Measurements from ENCODE around the gene RPL27A. TPM values are rescaled to one million over a fixed set of nuclear protein-coding genes. Genes with fewer than 3 reads are reported as not detected.

The RPL27A gene
- total RNA-seq, 1 experiment from 2014 or later = 560 TPM

GRCh38 chr11:8719721-8720120 is 37.1 kb downstream of the RPL27A start:
- H3K36me3 ChIP-seq (ENCODE audit: low read depth) = no peaks in the 10 kb centered on the region
- peak overlapping the region; percentile 96 for H3K27ac ChIP-seq
- H3K9me3 ChIP-seq (ENCODE audit: insufficient read depth, low read depth) = no peaks in the 10 kb centered on the region
- H2AFZ ChIP-seq = no peak overlapping the region
- no peaks in the 10 kb centered on the region for H4K20me1 ChIP-seq (ENCODE audit: insufficient read depth)
- POLR2A ChIA-PET (ENCODE audit: unreplicated experiment) = interaction anchor here (0.5 to 0.9 kb wide), 6 partner anchors 12 to 191 kb away, joined by 3 to 5 read pairs (median 4); partner anchors contain the start of gene AKIP1
- H3K79me2 ChIP-seq (ENCODE audit: low read depth) = 0 out of 2 replicates have a peak, but pooled peaks cover 3% of the 10 kb centered on the region
- TF ChIP-seq CTCF (conservative IDR thresholded peaks at IDR 0.05) (no peak), EZH2 (IDR thresholded peaks at IDR 0.05; ENCODE audit: low read depth) (no peak)
- no peaks in the 10 kb centered on the region for H3K9me2 ChIP-seq (ENCODE audit: insufficient read depth)
- no TSS peak for BruUV-seq (replicated peaks)
- H3K4me2 ChIP-seq = peak overlapping the region; percentile 88
- no peak for DNase-seq
- H3K4me3 ChIP-seq = peak overlapping the region; percentile 39; the same call in 1 of the 2 replicates
- H3K4me1 ChIP-seq (replicated peaks; ENCODE audit: insufficient read depth) = peaks cover 68% of the 10 kb centered on the region
- H3F3A ChIP-seq (ENCODE audit: insufficient read depth, low read depth) = peaks cover 45% of the 10 kb centered on the region
- CTCF ChIA-PET = no interaction called here
- no peaks in the 10 kb centered on the region for H3K27me3 ChIP-seq (ENCODE audit: insufficient read depth, low read depth)
- intact Hi-C loops (cut with micrococcal nuclease; ENCODE audit: unreplicated experiment) = loop anchor here (2.0 kb wide), 2 partner anchors 31 to 47 kb away; no protein-coding TSS in a partner anchor

DNA sequence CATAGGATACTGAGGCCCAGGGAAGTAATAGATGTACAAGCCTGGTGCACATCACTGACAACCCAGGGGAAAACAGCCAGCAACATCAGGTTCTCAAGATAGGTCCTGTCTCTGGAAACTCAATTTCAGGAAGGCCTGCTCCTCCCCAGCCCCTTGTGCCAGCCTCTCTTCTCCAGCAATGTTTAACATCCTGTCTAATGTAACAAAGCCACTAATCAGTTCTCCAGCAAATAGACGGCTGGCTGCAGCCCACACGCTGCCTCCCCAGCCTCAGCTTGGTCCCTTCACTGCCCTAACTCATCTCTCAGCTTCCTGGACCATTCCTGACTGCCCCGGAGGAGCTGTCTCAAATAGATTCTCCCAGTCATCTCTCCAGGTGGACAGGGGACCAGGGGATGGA is 37.8 kb downstream of the RPL27A start:
- Histone ChIP-seq H4K20me1 (ENCODE audit: insufficient read depth) (no peaks in the 10 kb centered on the region), H3K27me3 (ENCODE audit: insufficient read depth, low read depth) (no peaks in the 10 kb centered on the region), H3K79me2 (ENCODE audit: low read depth) (0 out of 2 replicates have a peak, but pooled peaks cover 3% of the 10 kb centered on the region), H3K27ac (peak overlapping the region; percentile 96), H3K4me1 (replicated peaks; ENCODE audit: insufficient read depth) (peaks cover 68% of the 10 kb centered on the region), H3K9me3 (ENCODE audit: insufficient read depth, low read depth) (no peaks in the 10 kb centered on the region), H2AFZ (no peak overlapping the region), H3K4me3 (peak overlapping the region; percentile 45; the same call in 1 of the 2 replicates), H3K9me2 (ENCODE audit: insufficient read depth) (no peaks in the 10 kb centered on the region), H3K36me3 (ENCODE audit: low read depth) (no peaks in the 10 kb centered on the region), H3F3A (ENCODE audit: insufficient read depth, low read depth) (peaks cover 45% of the 10 kb centered on the region), H3K4me2 (peak overlapping the region; percentile 88)
- CTCF ChIA-PET = interaction anchor here (0.6 kb wide), 1 partner anchor 190 kb away, joined by 3 read pairs; no protein-coding TSS in a partner anchor
- BruUV-seq (replicated peaks) = no TSS peak
- POLR2A ChIA-PET (ENCODE audit: unreplicated experiment) = interaction anchor here (0.6 to 0.8 kb wide), 2 partner anchors 32 to 846 kb away, joined by 5 to 6 read pairs; no protein-coding TSS in a partner anchor
- no peak for TF ChIP-seq CTCF (conservative IDR thresholded peaks at IDR 0.05)
- no peak for TF ChIP-seq EZH2 (IDR thresholded peaks at IDR 0.05; ENCODE audit: low read depth)
- no peak for DNase-seq
- intact Hi-C loops (cut with micrococcal nuclease; ENCODE audit: unreplicated experiment) = loop anchor here (2.0 kb wide), 1 partner anchor 46 kb away; no protein-coding TSS in a partner anchor

DNA sequence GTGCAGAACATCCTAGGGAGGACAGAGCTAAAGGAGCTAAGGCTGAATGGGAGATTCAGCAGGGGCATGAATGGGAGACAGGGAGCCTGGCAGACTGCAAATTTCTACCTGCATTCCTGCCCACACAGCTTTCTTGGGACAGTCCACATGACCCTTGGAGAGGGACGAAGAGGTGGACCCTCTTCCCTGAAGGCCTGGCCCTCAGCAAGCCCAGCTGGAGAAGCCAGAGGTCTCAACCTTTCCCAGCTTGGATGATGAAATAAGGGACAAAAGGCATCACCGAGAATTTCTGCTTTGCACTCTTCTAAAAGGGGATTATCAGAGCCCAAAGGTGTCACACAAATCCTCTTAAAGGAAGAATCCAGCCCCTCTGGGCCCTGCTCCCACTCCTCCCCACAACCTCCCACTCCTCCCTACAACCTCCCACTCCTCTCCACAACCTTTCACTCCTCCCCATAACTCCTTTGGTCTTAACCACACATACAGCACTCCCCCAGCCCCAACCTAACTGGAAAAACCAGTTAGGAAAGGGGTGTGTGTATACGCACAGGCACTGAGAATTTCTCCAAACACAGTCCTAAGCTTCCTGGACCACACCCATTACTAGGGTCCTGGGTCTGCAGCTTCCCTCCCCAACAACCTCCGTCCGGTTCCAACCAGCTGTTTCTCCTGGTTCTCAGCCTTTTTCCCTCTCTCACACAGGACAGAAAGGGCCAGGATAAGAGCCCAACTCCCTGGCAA is 38.4 kb downstream of the RPL27A start:
- Histone ChIP-seq H3K36me3 (ENCODE audit: low read depth) (no peaks in the 10 kb centered on the region), H3K4me1 (replicated peaks; ENCODE audit: insufficient read depth) (peaks cover 68% of the 10 kb centered on the region), H3K27ac (peak overlapping the region; percentile 96), H2AFZ (peak overlapping the region; percentile 69; the same call in 1 of the 2 replicates), H3K79me2 (ENCODE audit: low read depth) (0 out of 2 replicates have a peak, but pooled peaks cover 3% of the 10 kb centered on the region), H3K9me3 (ENCODE audit: insufficient read depth, low read depth) (no peaks in the 10 kb centered on the region), H3K9me2 (ENCODE audit: insufficient read depth) (no peaks in the 10 kb centered on the region), H3K27me3 (ENCODE audit: insufficient read depth, low read depth) (no peaks in the 10 kb centered on the region), H3K4me3 (peak overlapping the region; percentile 45), H3K4me2 (peak overlapping the region; percentile 88), H4K20me1 (ENCODE audit: insufficient read depth) (no peaks in the 10 kb centered on the region), H3F3A (ENCODE audit: insufficient read depth, low read depth) (peaks cover 45% of the 10 kb centered on the region)
- ChIA-PET POLR2A (ENCODE audit: unreplicated experiment) (interaction anchor here (0.6 to 0.8 kb wide), 4 partner anchors 32 to 846 kb away, joined by 5 to 6 read pairs (median 5); no protein-coding TSS in a partner anchor), CTCF (interaction anchor here (0.5 to 1.0 kb wide), 3 partner anchors 30 to 189 kb away, joined by 3 read pairs; no protein-coding TSS in a partner anchor)
- intact Hi-C loops (cut with micrococcal nuclease; ENCODE audit: unreplicated experiment) = loop anchor here (2.0 kb wide), 1 partner anchor 46 kb away; no protein-coding TSS in a partner anchor
- no peak for TF ChIP-seq CTCF (conservative IDR thresholded peaks at IDR 0.05)
- TF ChIP-seq EZH2 (IDR thresholded peaks at IDR 0.05; ENCODE audit: low read depth) = no peak
- BruUV-seq (replicated peaks) = TSS peak; percentile 19
- DNase-seq = peak; percentile 67 to 88
